Hepatocyte (in vitro differentiated cells): ENCODE measurements around the gene CFD.

ENCODE experiments used
- CTCF ChIP-seq: fragments of 200-600 bp; sonication (generic); IDR thresholded peaks from 2 replicates; pipeline ENCODE4 v1.5.1; 2016; ENCODE audit warnings: antibody characterized with exemption, mild to moderate bottlenecking; ENCODE audit not compliant: poor library complexity
- EZH2 ChIP-seq: fragments of 200-600 bp; sonication (generic); IDR thresholded peaks from 2 replicates; pipeline ENCODE4 v1.6.1; 2016; ENCODE audit warnings: antibody characterized with exemption, mild to moderate bottlenecking, borderline replicate concordance
- EZH2phosphoT487 ChIP-seq: fragments of 200-600 bp; sonication (generic); IDR thresholded peaks from one replicate; pipeline ENCODE4 v1.6.1; 2018; ENCODE audit warnings: antibody characterized with exemption, mild to moderate bottlenecking, low read depth, moderate library complexity; ENCODE audit not compliant: unreplicated experiment, severe bottlenecking

GRCh38 chr19:906480-906879, 47.0 kb downstream of the CFD start:
- TF ChIP-seq CTCF (no peak), EZH2phosphoT487 (no peak), EZH2 (no peak)
